Measurements from ENCODE around the gene BMP5.

The BMP5 gene

DNA sequence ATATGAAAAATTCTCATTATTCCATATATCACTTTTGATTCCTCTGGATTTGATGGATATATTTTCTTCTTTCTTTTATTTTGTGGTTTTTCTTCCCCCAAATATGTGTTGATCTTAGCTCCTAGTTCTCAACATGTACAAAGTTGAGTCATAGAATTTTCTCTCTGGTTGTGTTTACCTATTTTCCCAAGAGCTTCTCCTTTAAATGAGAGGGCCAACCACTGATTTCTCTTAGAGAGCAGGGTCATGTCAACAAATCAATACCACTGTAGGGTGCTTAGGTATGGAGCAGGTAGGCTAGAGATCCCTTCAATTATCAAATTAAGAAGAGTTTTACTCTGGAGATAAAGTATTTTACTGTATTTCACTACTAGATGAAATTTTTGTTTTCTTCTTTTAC is 145.7 kb downstream of the BMP5 start:
- FAIRE-seq = no peak
- TF ChIP-seq, protein P1, sequence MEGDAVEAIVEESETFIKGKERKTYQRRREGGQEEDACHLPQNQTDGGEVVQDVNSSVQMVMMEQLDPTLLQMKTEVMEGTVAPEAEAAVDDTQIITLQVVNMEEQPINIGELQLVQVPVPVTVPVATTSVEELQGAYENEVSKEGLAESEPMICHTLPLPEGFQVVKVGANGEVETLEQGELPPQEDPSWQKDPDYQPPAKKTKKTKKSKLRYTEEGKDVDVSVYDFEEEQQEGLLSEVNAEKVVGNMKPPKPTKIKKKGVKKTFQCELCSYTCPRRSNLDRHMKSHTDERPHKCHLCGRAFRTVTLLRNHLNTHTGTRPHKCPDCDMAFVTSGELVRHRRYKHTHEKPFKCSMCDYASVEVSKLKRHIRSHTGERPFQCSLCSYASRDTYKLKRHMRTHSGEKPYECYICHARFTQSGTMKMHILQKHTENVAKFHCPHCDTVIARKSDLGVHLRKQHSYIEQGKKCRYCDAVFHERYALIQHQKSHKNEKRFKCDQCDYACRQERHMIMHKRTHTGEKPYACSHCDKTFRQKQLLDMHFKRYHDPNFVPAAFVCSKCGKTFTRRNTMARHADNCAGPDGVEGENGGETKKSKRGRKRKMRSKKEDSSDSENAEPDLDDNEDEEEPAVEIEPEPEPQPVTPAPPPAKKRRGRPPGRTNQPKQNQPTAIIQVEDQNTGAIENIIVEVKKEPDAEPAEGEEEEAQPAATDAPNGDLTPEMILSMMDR (IDR thresholded peaks at IDR 0.05; ENCODE audit: insufficient read depth, missing control alignments) = no peak
- DNase-seq (ENCODE audit: insufficient read length, low spot score) = no peak

DNA sequence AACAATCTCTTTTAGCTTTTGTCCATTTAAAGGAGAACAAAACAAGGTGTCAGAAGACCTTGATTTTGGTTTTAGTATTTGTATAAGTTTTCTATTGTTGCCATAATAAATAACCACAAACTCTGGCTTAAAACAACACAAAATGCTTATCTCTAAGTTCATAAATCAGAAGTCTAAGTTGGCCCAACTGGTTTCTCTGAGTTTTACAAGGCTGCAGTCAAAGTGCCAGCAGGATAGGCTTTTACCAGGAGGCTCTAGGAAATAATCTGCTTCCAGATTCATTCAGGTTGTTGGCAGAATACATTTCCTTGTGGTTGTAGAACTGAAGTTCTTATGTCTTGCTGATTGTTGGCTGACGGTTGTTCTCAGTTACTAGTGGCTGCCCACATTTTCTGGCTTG is 149.2 kb downstream of the BMP5 start:
- DNase-seq (ENCODE audit: insufficient read length, low spot score) (no peak), FAIRE-seq (no peak)
- TF ChIP-seq, protein P1 (IDR thresholded peaks at IDR 0.05; ENCODE audit: insufficient read depth, missing control alignments) = no peak

DNA sequence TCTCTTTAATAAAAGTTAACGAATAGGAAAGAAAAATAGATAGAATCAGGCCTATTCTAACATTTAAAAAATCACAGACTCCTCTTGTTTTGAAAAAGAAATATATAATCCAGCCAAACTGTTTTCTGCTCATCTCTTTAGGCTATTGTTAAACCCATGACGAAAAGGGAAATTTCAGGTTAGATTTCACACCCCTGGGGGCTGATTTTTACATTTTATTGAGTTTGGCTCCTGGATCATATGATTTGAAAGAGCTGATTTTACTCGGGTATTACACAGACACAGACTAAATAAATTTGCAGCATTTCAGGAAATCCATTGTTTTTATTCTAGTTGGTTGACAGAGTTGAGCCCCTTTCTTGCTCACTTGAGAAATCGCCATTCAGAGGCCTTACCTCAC is 160.6 kb downstream of the BMP5 start:
- DNase-seq (ENCODE audit: insufficient read length, low spot score) = no peak
- no peak for FAIRE-seq
- TF ChIP-seq, protein P1 (IDR thresholded peaks at IDR 0.05; ENCODE audit: insufficient read depth, missing control alignments) = no peak

DNA sequence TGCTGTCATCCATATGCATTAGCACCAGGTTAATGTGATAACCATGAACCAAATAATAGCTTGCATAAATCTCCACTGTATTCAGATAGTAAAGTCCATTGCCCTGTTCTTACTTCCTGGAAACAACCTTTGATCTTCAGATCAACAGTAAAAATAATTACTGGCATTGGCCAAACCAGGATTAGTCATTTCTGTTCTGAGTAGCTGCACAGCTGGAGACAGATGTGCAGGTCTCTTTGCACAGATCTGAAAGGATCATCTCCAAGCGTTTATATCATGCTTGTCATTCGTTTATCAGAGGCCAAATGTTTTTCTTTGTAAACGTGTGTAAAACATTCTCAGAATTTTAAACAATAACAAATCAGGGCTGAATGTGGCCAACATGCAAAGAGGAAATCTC is 162.0 kb downstream of the BMP5 start:
- DNase-seq (ENCODE audit: insufficient read length, low spot score) (no peak), FAIRE-seq (no peak)
- TF ChIP-seq, protein P1 (IDR thresholded peaks at IDR 0.05; ENCODE audit: insufficient read depth, missing control alignments) = no peak

DNA sequence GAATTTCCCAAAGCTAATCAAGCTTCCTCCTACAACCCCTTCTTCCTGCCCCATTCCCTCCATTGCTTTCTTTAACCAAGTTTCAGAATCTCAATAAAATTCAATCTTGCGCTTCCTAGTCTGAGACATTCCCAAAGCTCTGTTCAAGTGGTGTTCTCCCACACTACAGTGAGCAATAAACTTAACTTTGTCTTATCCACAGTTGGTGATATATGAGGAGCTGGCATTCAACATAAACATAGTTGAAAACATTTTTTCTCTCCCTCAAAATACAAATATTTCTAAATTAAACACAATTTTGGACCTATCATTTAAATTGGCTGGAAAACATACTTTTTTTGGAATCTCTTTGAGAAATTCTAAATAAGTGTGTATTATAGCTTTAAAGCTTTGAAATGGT is 166.7 kb downstream of the BMP5 start:
- TF ChIP-seq, protein P1 (IDR thresholded peaks at IDR 0.05; ENCODE audit: insufficient read depth, missing control alignments) = no peak
- no peak for FAIRE-seq

DNA sequence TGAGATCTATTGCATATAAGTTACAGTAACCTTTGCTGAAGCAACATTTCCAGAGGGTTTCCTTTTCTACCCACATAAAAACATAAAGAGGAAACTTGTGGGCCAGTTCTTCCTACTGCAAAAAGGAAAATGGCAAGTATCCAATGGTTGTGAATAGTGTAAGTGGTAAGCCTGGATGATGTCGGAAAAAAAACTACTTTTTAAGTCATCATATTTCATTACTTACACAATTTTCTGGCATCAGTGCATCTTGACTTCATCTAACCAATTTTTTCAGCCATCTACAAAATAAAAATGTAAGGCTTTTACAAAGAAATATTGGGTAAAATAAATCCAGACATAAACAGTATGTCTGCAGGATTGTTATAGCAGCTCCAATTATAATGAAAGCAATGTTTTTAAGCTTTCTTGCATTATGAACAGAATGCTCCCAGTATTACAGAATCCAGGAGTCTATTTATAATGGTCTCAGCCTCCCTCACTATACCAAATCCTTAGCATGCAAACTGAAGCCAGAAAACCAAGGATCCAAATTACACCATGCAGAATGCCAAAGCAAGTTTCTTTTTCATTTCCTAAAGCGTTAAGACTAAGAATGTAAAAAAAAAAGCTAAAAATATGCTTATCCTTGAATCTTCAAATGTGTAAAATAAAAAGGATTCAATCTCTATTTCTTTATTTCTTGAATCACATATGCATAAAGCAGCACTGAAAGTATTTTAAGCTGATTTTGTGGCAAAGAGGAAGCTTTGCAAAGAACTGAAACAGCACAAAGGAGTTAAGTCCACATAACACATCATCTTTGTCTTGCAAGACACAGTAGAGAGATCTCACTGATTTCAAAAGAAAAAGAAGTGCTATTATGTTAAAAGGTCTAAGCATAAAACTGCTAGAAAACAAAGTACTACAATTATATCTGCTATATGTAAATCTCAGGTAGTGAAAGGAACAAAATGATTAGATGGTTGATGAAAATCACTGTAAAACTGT is 169.6 kb downstream of the BMP5 start:
- FAIRE-seq = no peak
- TF ChIP-seq, protein P1 (IDR thresholded peaks at IDR 0.05; ENCODE audit: insufficient read depth, missing control alignments) = no peak

More for the DNA sequence above, 166.7 kb downstream of the BMP5 start:
- no peak for DNase-seq (ENCODE audit: insufficient read length, low spot score)

DNA sequence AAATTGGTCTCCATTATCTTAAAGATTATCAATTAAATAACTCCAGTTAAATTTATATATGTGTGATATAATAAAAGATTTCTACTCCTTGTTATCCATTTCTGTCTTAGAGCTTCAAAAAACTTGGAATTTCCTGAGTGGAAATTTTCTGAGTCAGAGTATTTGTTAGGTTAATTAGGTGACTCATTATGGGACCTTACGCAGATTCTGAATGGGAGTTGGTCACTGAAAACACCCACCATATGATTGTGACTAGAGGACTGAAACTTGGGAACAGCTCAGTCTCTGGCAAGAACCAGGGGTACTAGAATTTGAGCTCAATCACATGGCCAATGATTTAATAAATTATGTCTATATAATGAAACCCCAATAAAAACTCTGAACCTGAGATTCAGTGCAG is 171.0 kb downstream of the BMP5 start:
- FAIRE-seq (no peak), DNase-seq (ENCODE audit: insufficient read length, low spot score) (no peak)
- TF ChIP-seq, protein P1 (IDR thresholded peaks at IDR 0.05; ENCODE audit: insufficient read depth, missing control alignments) = no peak

More for the DNA sequence above, 169.6 kb downstream of the BMP5 start:
- DNase-seq (ENCODE audit: insufficient read length, low spot score) = no peak

Data from D721Med (cell line).